NB4 (cell line): ENCODE measurements around the gene KRTAP2-2.
"Not testable (repeated sequence)": the region's sequence is repeated elsewhere in the genome, so short reads cannot be mapped to it uniquely, and the experiment has no call there.

Source experiments
- TF ChIP-seq, protein P1 (sequence below): IDR thresholded peaks from one replicate; pipeline ENCODE4 v1.5.1; 2012; ENCODE audit warnings: low read depth, low read length
- TF ChIP-seq, protein P2 (sequence below): IDR thresholded peaks from 2 replicates; pipeline ENCODE4 v1.6.1; 2011; ENCODE audit warnings: low read depth, low read length

GRCh38 chr17:41084100-41084856, 29.2 kb upstream of the KRTAP2-2 start, which contains the start of gene KRTAP4-7:
- TF ChIP-seq, protein P1, sequence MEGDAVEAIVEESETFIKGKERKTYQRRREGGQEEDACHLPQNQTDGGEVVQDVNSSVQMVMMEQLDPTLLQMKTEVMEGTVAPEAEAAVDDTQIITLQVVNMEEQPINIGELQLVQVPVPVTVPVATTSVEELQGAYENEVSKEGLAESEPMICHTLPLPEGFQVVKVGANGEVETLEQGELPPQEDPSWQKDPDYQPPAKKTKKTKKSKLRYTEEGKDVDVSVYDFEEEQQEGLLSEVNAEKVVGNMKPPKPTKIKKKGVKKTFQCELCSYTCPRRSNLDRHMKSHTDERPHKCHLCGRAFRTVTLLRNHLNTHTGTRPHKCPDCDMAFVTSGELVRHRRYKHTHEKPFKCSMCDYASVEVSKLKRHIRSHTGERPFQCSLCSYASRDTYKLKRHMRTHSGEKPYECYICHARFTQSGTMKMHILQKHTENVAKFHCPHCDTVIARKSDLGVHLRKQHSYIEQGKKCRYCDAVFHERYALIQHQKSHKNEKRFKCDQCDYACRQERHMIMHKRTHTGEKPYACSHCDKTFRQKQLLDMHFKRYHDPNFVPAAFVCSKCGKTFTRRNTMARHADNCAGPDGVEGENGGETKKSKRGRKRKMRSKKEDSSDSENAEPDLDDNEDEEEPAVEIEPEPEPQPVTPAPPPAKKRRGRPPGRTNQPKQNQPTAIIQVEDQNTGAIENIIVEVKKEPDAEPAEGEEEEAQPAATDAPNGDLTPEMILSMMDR: not testable (repeated sequence)
- TF ChIP-seq, protein P2, sequence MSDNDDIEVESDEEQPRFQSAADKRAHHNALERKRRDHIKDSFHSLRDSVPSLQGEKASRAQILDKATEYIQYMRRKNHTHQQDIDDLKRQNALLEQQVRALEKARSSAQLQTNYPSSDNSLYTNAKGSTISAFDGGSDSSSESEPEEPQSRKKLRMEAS: not testable (repeated sequence)
